ENCODE results near the gene EHMT1.

GRCh38 chr9:137631345-137632229 lies 12.8 kb downstream of the EHMT1 start:
- TF ChIP-seq POLR2AphosphoS5 (IDR thresholded peaks at IDR 0.05; ENCODE audit: low read depth) (no peak), REST (IDR thresholded peaks at IDR 0.05; ENCODE audit: unreplicated experiment) (no peak), CTCF (conservative IDR thresholded peaks at IDR 0.05; ENCODE audit: low read depth in 2 of 2) (no peak), EZH2 (IDR thresholded peaks at IDR 0.05; ENCODE audit: low read depth, unreplicated experiment) (no peak), ETS1 (IDR thresholded peaks at IDR 0.05) (no peak), EZH2phosphoT487 (IDR thresholded peaks at IDR 0.05; ENCODE audit: unreplicated experiment) (no peak), STAT1 (IDR thresholded peaks at IDR 0.05; ENCODE audit: unreplicated experiment) (no peak)
